Neural progenitor cell (in vitro differentiated cells): ENCODE results near the gene ASB10.

Experiments
- CTCF ChIP-seq: fragments of 200-600 bp; sonication (generic); IDR thresholded peaks from 2 replicates; pipeline ENCODE4 v1.5.1; 2017; ENCODE audit warnings: antibody characterized with exemption, mild to moderate bottlenecking
- EZH2 ChIP-seq: fragments of 200-600 bp; sonication (generic); IDR thresholded peaks from 2 replicates; pipeline ENCODE4 v1.6.1; 2017; ENCODE audit warnings: antibody characterized with exemption, mild to moderate bottlenecking, moderate library complexity
- EZH2phosphoT487 ChIP-seq: fragments of 200-600 bp; sonication (generic); IDR thresholded peaks from 2 replicates; pipeline ENCODE4 v1.6.1; 2017; ENCODE audit warnings: antibody characterized with exemption

- TF ChIP-seq EZH2phosphoT487, result no peak
- no peak for TF ChIP-seq CTCF
- no peak for TF ChIP-seq EZH2
These were observed 19.9 kb upstream of the ASB10 start for GRCh38 chr7:151206914-151207313.
